ENCODE data around the gene ATOH8.

ATOH8 gene

GRCh38 chr2:85803704-85804425 lies 50.1 kb downstream of the ATOH8 start:
- H3K27ac ChIP-seq = no peak overlapping the region
- no peak for TF ChIP-seq CTCF (conservative IDR thresholded peaks at IDR 0.05)

GRCh38 chr2:85804583-85804982 lies 50.8 kb downstream of the ATOH8 start:
- peak; percentile 59 for TF ChIP-seq CTCF (conservative IDR thresholded peaks at IDR 0.05)

GRCh38 chr2:85806358-85807118 lies 52.7 kb downstream of the ATOH8 start:
- peak overlapping the region; percentile 21; the same call in 1 of the 2 replicates for H3K27ac ChIP-seq
- TF ChIP-seq CTCF (conservative IDR thresholded peaks at IDR 0.05) = no peak

More at GRCh38 chr2:85804583-85804982, 50.8 kb downstream of the ATOH8 start:
- H3K27ac ChIP-seq = no peak overlapping the region

- TF ChIP-seq CTCF (conservative IDR thresholded peaks at IDR 0.05) = no peak
These were observed 54.0 kb downstream of the ATOH8 start for GRCh38 chr2:85807756-85808155.

GRCh38 chr2:85810371-85811179 lies 56.8 kb downstream of the ATOH8 start:
- H3K27ac ChIP-seq = peak overlapping the region; percentile 59; the same call in 1 of the 2 replicates
- no peak for TF ChIP-seq CTCF (conservative IDR thresholded peaks at IDR 0.05)

More at GRCh38 chr2:85807756-85808155, 54.0 kb downstream of the ATOH8 start:
- no peak overlapping the region for H3K27ac ChIP-seq

- H3K27ac ChIP-seq = peak overlapping the region; percentile 59; the same call in 1 of the 2 replicates
- TF ChIP-seq CTCF (conservative IDR thresholded peaks at IDR 0.05) = no peak
These were observed 57.6 kb downstream of the ATOH8 start for GRCh38 chr2:85811180-85812093.

All from VCaP (cell line).